Umbilical cord (tissue), 2 donors: Measurements from ENCODE around the gene GPR33. TPM values are rescaled to one million over a fixed set of nuclear protein-coding genes. Genes with fewer than 3 reads are reported as not detected.
"Not testable (repeated sequence)": the region's sequence is repeated elsewhere in the genome, so short reads cannot be mapped to it uniquely, and the experiment has no call there.

ENCODE experiments used
- DNase-seq: peaks from one replicate; pipeline ENCODE4 v3.0.0-alpha.2; 2015; ENCODE audit warnings: low spot score
- total RNA-seq: library from RNA; depleted of rRNA; stranded (reverse); fragments of >200 nt; gene quantifications from one replicate; pipeline ENCODE4 v1.2.3, GENCODE V29; 2014; ENCODE audit warnings: low replicate concordance; ENCODE audit not compliant: insufficient read depth

The GPR33 gene, protein sequence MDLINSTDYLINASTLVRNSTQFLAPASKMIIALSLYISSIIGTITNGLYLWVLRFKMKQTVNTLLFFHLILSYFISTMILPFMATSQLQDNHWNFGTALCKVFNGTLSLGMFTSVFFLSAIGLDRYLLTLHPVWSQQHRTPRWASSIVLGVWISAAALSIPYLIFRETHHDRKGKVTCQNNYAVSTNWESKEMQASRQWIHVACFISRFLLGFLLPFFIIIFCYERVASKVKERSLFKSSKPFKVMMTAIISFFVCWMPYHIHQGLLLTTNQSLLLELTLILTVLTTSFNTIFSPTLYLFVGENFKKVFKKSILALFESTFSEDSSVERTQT
- total RNA-seq, result not detected

DNA sequence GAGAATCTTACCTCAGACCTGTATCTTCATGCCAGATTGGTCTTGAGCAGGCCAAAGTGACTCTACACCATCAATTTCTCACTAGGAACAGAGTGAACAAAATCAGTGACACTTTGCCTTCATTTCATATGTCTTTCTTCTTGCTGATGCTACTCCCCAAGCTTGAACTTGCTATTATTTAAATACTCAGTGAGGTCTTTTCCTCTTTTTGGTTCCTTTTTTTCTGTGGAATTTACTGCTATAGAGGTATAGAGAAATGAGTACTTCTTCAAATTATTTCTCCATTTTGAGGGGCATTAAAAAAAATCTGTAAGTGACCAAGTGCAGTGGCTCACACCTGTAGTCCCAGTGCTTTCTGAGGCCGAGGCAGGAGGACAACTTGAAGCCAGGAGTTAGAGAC lies at the start of gene GPR33:
GPR33 (minus strand) TSS at position 154 of the 400 bp plus-strand sequence. CDS start 4,074 bp downstream, outside the sequence.
- no peak for DNase-seq

DNA sequence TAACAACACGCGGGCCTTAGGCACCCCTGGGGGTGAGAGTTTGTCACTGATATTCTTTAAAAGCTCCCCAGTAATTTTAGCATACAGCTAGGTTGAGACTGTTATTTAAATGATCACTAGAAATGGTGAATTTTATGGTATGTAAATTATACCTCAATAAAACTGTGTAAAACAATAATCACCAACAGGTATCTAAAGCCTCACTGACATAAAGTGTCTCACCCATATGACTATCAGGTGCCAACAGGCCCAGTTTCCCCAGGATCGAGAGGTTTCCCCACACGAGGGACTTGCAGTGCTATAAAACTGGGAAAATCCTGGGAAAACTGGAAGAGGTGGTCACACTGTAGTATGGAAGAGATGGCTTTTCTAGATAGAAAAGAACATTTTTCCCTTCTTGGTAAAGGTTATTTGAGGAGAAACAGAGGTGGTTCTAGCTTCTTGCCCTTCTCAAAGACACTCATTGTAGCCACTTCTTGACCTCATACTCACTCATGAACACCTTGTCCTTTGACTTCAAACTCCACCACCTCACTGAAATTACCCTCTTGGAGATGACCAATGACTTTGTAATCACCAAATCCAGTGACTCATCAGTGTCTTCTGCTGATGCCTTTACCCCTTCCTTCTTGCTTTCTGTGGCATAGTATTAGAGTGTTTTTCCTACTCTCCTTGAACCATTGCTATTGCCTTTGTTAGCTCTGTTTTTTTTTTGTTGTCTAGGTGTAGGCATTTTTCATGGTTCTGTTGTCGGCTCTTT lies 48.5 kb upstream of the GPR33 start:
- DNase-seq, result no peak

DNA sequence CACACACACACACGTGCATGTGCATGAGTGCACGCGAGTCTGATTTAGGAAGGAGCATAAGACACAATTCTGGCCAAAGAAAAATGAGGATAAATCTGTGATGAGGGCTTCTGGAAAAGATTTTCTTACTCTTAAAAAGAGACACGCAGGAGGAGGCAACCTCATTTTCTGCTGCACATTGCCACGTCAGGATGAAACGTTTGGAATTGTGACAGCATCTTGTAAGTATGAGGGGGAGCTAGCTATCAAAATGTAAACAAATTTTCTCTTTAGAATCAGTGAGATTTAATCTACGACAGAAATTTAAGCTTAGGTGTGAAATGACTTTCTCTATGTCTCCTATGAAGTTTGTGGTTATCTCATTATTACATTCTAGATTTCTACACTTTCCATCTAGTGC lies 42.3 kb upstream of the GPR33 start:
- DNase-seq, result no peak

DNA sequence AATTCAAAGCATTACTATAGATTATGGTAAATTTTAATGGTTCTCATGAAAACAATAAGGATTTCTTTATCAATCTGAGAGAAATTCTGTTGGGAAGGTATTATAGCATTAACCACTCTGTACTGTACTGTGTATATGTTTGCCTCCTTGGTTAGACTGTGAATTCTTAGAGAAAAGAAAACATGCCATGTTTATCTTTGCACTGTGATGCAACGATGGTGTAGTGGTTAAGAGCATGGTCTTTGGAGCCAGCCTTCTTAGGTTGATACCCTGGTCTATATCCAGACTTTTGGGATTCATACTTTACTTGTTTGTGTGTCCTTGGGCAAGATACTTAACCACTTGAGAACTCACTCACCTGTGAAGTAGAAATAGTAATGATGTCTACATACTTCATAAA lies 41.2 kb upstream of the GPR33 start:
- no peak for DNase-seq

DNA sequence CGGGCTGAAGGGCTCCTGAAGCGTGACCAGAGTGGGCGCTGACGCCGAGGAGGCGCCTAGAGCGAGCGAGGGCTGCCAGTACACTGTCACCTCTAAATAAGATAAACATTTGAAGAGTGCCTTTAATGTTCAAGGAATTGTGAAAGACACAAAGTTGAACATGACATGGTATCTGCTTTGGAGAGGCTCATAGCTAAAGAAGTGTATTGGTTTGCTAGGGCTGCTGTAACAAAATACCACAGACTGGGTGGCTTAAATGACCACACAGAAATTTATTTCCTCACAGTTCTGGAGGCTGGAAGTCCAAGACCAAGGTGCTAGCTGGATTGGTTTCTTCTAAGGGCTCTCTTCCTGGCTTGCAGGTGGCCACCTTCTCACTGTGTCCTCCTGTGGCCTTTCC lies 39.7 kb upstream of the GPR33 start:
- no peak for DNase-seq

DNA sequence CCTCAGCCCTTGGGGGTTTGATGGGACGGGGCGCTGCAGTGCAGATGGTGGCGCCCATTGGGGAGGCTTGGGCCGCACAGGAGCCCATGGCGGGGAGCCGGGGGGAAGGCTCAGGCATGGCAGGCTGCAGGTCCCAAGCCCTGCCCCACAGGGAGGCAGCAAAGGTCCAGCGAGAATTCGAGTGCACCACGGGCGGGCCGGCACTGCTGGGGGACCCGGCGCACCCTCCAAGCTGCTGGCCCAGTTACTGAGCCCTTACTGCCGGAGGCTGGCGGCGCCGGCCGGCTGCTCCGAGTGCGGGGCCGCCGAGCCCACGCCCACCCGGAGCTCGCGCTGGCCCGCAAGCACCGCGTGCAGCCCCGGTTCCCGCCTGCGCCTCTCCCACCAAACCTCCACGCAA lies 39.2 kb upstream of the GPR33 start:
- no peak for DNase-seq

DNA sequence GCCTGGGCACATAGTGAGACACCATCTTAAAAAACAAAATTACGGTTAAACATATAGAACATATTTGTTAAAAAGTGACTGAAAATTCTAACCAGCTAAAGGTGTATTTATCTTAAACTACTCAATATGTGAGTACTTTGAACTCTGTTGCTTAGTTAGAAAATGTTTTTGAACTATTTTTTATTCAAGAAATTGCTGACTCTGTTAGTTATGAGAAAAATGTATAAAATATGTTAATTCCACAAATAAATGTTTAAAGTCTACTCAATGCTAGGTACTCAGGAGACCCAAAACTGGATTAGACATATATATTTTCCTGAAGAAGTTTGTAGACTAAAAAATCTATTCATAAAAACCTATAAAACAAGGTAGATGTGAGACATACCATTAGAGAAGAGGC lies 23.0 kb upstream of the GPR33 start:
- no peak for DNase-seq

DNA sequence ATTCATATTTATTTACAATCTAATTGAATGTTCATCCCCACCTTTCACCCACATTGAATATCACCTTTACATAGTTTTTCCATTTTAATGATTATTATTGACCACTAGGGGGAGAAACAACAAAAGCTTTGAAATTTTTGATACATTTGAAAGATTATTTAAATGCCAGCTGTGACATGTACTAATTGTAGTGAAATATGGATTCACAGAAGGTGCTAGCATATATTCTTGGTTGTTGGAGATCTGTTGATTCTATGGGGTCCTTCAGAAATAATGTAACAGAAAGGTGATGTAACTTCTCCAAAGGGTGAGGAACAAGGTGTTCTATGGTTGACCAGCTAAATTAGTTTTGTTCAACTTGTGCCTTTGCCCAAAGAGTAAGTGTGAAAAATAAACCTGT lies 22.4 kb upstream of the GPR33 start:
- DNase-seq, result no peak

DNA sequence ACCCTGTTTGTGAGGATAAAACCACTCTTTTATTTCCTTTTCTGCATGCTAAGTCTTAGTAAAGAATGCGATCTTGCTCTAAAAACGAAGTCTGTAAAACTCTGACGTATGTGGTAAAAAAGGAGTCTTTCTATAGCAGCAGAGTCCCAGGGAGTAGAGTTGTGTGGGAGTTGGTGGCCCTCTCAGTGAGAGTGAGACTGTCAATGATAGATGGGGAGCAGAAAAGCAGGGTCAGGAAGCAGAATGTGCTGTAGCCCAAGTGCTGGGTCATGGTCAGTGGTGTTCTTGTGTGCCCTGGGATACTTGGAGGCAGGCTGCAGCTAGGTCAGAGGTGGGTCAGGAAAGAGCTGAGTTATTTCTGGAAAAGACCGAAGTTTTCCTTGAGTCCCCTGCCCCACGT lies 20.3 kb upstream of the GPR33 start:
- no peak for DNase-seq

DNA sequence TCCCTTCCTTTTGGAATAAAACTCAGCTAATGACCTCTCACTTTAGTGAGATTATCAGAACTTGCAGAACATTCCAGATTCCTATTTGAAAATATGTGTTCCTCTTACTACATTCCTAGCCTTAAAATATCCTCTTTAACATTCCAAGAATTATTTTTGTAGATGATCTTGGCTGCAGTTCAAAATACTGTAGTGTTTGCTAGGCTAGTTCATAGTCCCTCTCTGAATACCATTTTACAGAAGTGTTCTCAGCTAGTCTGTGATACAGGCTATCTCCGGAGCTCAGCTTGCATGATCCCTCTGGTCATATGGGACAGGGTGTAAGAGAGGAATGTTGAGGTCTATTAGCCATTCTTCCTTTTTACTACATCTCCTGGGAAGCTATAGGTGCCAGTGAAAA lies 17.6 kb upstream of the GPR33 start:
- DNase-seq, result peak; percentile 76

DNA sequence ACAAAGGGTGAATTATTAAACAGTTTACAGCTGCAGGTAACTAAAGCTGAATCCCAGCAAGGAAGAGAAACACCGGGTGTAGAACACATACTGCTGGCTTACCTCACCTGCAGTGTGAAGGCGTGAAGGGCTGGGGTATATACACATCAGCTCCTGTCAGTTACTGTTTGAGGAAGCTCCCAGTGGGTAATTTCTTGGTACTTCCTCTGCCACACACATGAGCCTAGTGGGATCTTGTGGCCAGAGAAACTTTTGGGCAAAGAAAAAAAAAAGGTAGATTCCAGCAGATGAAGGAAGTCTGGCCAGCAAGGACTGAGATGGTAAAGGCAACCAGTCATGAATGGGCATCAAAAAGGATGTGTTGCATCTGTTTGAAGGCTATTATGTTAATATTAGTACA lies 14.0 kb upstream of the GPR33 start:
- DNase-seq, result no peak

DNA sequence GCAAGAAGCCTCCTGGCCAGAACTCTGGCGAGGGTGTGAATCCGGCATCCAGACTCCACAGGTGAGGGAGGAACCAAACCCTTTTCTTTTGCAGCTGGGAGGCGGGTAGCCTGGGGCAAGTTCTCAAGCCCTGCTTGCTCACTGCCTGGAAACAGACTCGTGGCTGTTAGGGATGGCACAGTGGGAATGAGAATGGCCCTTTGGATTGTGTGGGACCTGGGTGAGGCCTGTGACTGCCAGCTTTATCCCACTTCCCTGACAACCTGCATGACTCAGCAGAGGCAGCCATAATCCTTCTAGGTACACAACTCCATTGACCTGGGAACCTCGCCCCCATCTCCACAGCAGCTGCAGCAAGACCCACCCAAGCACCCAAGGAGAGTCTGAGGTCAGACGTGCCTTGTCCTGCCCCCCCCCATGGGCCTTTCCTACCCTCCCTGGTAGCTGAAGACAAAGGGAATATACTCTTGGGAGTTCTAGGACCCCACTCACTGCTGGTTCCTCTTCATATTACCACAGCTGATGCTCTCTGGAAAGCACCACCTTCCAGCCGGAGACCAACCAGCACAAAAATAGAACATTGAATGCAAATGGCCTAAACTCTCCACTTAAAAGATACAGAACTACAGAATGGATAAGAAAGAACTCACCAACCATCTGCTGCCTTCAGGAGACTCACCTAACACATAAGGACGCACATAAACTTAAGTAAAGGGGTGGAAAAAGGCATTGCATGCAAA lies 5.1 kb upstream of the GPR33 start:
- no peak for DNase-seq

DNA sequence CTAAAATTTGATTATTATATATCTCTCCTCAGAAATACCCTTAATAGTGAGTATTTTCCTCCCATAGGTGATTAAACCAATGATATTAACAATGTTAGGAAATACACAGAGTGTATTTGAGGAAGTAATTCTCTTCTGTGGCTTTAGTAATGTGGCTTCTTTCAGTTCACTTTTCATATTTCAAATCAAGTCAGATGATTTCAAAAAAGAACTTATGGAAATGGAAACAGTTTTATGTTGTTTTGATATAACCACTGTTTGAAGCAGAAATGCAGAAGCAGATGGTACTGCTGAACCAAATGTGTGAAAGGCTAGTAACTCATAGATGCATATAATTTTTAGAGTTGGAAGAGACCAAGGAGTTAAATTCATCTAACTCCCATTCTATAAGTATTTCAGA lies 1.9 kb upstream of the GPR33 start:
- DNase-seq, result no peak

DNA sequence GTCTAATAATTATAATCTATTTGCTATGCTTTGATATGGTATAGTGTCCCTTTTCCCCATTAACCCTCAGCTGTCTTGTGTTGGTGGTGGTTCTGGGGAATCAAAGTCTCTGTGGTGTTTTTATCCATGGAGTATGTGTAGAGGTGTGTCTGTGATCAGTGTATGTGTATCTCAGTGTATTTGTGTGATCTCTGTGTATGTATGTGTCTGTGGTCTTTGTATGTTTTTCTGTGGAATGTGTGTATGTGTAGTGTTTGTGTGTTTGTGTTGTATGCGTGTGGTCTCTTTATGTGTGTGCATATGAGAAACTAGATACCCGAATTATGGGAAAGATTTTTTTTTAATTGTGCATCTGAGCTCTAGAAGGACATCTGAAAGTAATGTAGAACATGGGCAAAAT lies 1.1 kb downstream of the GPR33 start:
- no peak for DNase-seq

DNA sequence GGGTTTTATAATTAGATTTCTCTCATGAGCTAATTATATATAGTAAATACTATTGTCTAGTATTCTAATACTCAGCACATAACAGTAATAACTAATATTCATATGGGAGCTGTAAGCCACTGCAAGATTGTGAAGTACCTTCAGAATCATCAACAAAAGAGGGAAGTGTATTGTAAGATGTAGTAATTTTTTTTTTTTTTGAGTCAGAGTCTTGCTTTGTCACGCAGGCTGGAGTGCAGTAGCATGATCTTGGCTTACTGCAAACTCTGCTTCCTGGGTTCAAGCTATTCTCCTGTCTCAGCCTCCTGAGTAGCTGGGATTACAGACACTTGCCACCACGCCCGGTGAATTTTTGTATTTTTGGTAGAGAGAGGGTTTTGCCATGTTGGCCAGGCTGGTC lies 3.1 kb downstream of the GPR33 start:
- no peak for DNase-seq

DNA sequence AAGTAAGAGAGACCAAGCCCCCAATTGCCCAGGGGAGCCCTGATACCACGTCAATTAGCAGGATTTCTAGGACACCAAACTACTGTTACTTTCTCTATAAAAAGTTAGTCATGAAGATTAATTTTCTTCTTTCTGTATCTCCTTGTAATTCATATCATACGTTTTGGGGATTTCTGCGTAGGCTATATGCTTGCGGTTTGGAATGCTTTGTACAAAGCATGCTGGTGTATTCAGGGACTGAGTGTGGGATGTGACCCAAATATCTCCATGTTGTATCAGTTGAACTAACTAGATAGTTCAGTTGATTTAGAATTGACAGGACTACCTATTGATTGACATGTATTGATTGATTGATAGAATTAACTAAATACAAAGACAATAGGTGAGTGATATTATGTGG lies 7.7 kb downstream of the GPR33 start:
- DNase-seq, result peak; percentile 43

DNA sequence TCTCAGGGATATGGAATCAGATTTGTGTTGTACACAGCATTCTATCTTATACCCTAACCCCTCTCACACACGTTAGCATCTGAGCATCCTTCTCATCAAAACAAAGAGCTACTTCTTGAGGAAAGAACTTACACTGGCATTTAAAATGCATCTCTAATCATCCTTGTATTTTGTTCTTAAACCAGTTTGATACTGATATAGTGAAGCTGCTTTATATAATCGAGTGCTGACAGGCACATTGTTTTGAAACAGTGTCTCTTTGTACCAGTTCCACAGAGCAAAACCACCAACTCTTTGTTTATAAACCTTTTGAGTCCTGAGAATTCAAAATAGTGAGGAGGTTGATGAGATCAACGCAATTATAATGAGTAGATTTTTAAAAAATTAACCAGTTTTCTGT lies 8.8 kb downstream of the GPR33 start:
- DNase-seq, result no peak

DNA sequence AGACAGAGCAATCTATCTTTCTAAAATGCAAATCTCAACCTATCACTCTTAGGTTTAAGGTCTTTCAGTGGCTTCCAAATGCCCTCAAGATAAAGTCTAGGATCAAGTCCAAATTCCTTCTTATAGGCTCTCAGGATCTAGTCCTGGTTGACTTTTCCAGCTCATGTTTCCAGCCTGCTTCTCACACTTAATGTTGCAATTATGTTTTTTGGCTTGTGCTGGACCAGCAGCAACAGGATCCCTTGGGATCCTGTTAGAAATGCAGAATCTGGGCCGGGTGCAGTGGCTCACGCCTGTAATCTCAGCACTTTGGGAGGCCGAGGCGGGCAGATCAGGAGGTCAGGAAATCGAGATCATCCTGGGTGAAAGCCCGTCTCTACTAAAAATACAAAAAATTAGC lies 10.6 kb downstream of the GPR33 start:
- DNase-seq, result no peak

DNA sequence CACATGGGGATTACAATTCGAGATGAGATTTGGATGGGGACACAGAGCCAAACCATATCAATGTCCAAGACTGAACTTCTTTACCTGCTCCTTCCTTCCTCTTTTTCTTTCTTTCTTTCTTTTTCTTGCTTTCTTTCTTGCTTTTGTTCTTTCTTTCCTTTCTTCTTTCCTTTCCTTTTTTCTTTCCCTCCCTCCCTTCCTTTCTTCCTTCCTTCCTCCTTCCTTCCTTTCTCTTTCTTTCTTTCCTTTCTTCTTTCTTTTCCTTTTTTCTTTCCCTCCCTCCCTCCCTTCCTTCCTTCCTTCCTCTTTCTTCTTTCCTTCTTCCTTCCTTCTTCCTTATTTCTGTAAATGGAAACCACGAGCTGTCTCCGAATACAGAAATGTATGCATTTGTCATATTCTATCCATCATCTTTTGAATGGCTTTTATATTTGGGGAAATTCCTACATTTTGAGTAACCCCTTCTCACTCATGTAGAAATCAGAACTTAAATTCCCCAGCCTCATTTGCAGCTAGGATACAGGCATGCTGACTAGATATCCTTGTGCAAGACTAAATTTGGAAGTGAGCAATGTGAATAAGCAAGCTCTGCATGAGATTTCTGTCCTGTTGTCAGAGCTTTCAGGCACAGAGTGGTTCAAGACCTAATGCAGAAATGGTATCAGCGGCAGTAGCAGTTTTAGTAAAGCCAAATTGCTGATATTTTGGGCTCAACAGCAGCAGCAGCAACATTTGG lies 11.5 kb downstream of the GPR33 start:
- no peak for DNase-seq

DNA sequence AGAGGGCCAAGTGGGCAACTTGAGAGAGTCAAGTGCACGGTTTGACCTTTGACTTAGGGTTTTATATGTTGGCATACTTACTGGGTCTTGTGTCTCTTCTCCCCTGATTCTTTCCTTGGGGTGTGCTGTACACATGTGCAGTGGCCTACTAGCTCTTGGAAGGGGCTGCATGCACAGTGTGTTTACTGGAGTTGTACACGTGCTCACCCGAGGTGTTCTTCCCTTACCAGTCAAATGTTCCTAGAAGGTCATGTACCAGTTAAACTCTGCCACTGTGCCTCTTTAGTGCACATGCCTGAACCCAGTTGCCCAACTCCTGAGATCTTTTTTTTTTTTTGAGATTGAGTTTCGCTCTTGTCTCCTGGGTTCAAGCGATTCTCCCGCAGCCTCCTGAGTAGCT lies 21.3 kb downstream of the GPR33 start:
- no peak for DNase-seq

DNA sequence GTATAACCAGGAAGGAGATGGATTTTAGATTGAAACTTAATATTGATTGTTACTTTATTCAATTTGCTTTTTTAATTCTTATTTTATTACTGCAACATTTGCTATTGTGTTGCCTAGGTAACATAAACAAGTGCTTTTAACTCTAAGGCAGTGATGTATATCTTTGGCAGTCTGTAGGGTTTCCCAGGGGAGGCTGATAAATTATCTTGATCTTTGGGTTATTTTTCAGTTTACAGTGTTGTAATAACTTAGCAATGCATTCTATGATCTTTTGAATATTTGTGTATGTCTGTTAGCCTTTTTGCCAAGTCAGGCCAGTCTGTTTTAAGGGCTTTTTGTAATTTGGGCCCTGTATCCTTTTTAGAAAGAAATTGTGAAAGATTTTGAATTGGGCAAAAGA lies 22.7 kb downstream of the GPR33 start:
- DNase-seq, result peak; percentile 68

DNA sequence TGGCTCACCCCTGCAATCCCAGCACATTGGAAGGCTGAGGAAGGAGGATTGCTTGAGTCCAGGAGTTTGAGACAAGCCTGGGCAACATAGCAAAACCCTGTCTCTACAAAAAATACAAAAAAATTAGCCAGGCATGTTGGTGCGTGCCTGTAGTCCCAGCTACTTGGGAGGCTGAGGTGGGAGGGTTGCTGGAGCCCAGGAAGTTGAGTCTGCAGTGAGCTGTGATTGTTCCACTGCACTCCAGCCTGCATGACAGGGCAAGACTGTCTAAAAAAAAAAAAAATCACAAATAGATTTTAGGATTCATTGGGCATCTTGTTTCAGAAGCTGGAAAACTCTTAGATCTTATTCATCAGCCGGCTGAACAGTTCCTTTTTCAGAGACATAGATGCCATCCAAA lies 25.4 kb downstream of the GPR33 start:
- not testable (repeated sequence) for DNase-seq
